Measurements from ENCODE around the gene CDC25B.

DNA sequence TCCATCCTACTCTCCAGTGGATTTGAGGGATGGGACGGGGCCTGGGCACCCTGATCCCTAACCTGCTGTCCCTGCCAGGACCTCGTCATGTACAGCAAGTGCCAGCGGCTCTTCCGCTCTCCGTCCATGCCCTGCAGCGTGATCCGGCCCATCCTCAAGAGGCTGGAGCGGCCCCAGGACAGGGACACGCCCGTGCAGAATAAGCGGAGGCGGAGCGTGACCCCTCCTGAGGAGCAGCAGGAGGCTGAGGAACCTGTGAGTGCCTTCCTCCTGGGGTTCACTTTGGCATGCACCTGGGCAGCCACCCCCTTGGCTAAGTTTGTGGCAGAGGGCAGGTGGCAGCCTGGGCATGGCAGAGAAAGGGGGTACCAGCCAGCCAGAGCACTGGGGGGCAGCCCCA lies 5.7 kb downstream of the CDC25B start:
- no peak for TF ChIP-seq EZH2 (IDR thresholded peaks at IDR 0.05; ENCODE audit: borderline replicate concordance)
- TF ChIP-seq, protein P1, sequence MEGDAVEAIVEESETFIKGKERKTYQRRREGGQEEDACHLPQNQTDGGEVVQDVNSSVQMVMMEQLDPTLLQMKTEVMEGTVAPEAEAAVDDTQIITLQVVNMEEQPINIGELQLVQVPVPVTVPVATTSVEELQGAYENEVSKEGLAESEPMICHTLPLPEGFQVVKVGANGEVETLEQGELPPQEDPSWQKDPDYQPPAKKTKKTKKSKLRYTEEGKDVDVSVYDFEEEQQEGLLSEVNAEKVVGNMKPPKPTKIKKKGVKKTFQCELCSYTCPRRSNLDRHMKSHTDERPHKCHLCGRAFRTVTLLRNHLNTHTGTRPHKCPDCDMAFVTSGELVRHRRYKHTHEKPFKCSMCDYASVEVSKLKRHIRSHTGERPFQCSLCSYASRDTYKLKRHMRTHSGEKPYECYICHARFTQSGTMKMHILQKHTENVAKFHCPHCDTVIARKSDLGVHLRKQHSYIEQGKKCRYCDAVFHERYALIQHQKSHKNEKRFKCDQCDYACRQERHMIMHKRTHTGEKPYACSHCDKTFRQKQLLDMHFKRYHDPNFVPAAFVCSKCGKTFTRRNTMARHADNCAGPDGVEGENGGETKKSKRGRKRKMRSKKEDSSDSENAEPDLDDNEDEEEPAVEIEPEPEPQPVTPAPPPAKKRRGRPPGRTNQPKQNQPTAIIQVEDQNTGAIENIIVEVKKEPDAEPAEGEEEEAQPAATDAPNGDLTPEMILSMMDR (IDR thresholded peaks at IDR 0.05; ENCODE audit: poor library complexity), result no peak
